Liver (tissue), 9 donors: ENCODE data around the gene LENEP. TPM values are rescaled to one million over a fixed set of nuclear protein-coding genes. Genes with fewer than 3 reads are reported as not detected.
A peak's percentile ranks its signal among the peaks of the same experiment; 100 is the strongest.

Experiments
- DNase-seq: peaks from one replicate; pipeline ENCODE4 v3.0.0-alpha.2; 2017; ENCODE audit warnings: low spot score
- H3K27ac ChIP-seq, 2 donors: one replicate each; pipeline ENCODE4 v1.7.0; 2013; ENCODE audit warnings: inconsistent platforms in 2 of 2, low read length in 2 of 2, control low read depth in 1 of 2, low read depth in 1 of 2, mild to moderate bottlenecking in 1 of 2
- H3K27me3 ChIP-seq, 4 donors: one replicate each; pipeline versions ENCODE4 v1.6.1 to v1.7.0; 2013; ENCODE audit warnings: low read length in 3 of 4, inconsistent platforms in 1 of 4, mild to moderate bottlenecking in 1 of 4, moderate library complexity in 1 of 4; ENCODE audit not compliant: control insufficient read depth in 4 of 4, insufficient read depth in 4 of 4
- H3K36me3 ChIP-seq, 4 donors: one replicate each; pipeline versions ENCODE4 v1.6.1 to v1.7.0; 2013; ENCODE audit warnings: low read length in 3 of 4, mild to moderate bottlenecking in 3 of 4, low read depth in 1 of 4, moderate library complexity in 1 of 4; ENCODE audit not compliant: control insufficient read depth in 4 of 4, insufficient read depth in 3 of 4
- H3K4me1 ChIP-seq, 4 donors: one replicate each; pipeline versions ENCODE4 v1.6.1 to v1.7.0; 2013; ENCODE audit warnings: low read length in 3 of 4, mild to moderate bottlenecking in 3 of 4, moderate library complexity in 1 of 4; ENCODE audit not compliant: control insufficient read depth in 4 of 4, insufficient read depth in 4 of 4
- H3K4me3 ChIP-seq, 3 donors: one replicate each; pipeline versions ENCODE4 v1.6.1 to v1.7.0; 2013; ENCODE audit warnings: low read length in 3 of 3, control low read depth in 1 of 3, low read depth in 1 of 3, mild to moderate bottlenecking in 1 of 3
- H3K9ac ChIP-seq, 2 donors: one replicate each; pipeline ENCODE4 v1.7.0; 2013; ENCODE audit warnings: low read length in 2 of 2, mild to moderate bottlenecking in 2 of 2, moderate library complexity in 2 of 2, control low read depth in 1 of 2, low read depth in 1 of 2
- H3K9me3 ChIP-seq, 4 donors: one replicate each; pipeline versions ENCODE4 v1.6.1 to v1.7.0; 2013; ENCODE audit warnings: low read length in 3 of 4; ENCODE audit not compliant: control insufficient read depth in 4 of 4
- ATF3 ChIP-seq: IDR thresholded peaks from 2 replicates; pipeline ENCODE4 v1.6.1; 2016; ENCODE audit warnings: antibody characterized with exemption
- CTCF ChIP-seq: fragments of 150-350 bp; IDR thresholded peaks from 2 replicates; pipeline ENCODE4 v1.5.1; 2017; ENCODE audit warnings: improper control_type of control experiment, low read depth, low read length; ENCODE audit not compliant: missing input control
- EGR1 ChIP-seq, 2 donors: IDR thresholded peaks; 2 replicates each; pipeline ENCODE4 v1.6.1; 2016 to 2018; ENCODE audit warnings: antibody characterized with exemption in 2 of 2, low read depth in 2 of 2
- FOXA1 ChIP-seq: IDR thresholded peaks from 2 replicates; pipeline ENCODE4 v1.6.1; 2016; ENCODE audit warnings: antibody characterized with exemption
- FOXA2 ChIP-seq: IDR thresholded peaks from 2 replicates; pipeline ENCODE4 v1.6.1; 2016; ENCODE audit warnings: antibody characterized with exemption
- GABPA ChIP-seq, 2 donors: IDR thresholded peaks in 1 of 2; conservative IDR thresholded peaks in 1 of 2; 2 replicates each; pipeline ENCODE4 v1.6.1; 2016; ENCODE audit warnings: antibody characterized with exemption in 2 of 2, mild to moderate bottlenecking in 1 of 2, moderate library complexity in 1 of 2
- HNF4A ChIP-seq, 2 donors: conservative IDR thresholded peaks; 2 replicates each; pipeline ENCODE4 v1.6.1; 2016; ENCODE audit warnings: antibody characterized with exemption in 2 of 2, mild to moderate bottlenecking in 2 of 2
- HNF4G ChIP-seq: IDR thresholded peaks from 2 replicates; pipeline ENCODE4 v1.6.1; 2016; ENCODE audit warnings: antibody characterized with exemption
- JUND ChIP-seq, 2 donors: IDR thresholded peaks; 2 replicates each; pipeline ENCODE4 v1.6.1; 2016; ENCODE audit warnings: antibody characterized with exemption in 2 of 2
- MAX ChIP-seq: IDR thresholded peaks from 2 replicates; pipeline ENCODE4 v1.6.1; 2016; ENCODE audit warnings: antibody characterized with exemption
- RAD21 ChIP-seq, 2 donors: IDR thresholded peaks; 2 replicates each; pipeline ENCODE4 v1.6.1; 2016; ENCODE audit warnings: antibody characterized with exemption in 2 of 2, mild to moderate bottlenecking in 2 of 2
- REST ChIP-seq: IDR thresholded peaks from 2 replicates; pipeline ENCODE4 v1.6.1; 2016; ENCODE audit warnings: antibody characterized with exemption, mild to moderate bottlenecking
- SP1 ChIP-seq: IDR thresholded peaks from 2 replicates; pipeline ENCODE4 v1.6.1; 2018; ENCODE audit warnings: antibody characterized with exemption, mild to moderate bottlenecking
- TAF1 ChIP-seq: conservative IDR thresholded peaks from 2 replicates; pipeline ENCODE4 v1.6.1; 2016; ENCODE audit warnings: antibody characterized with exemption, mild to moderate bottlenecking
- YY1 ChIP-seq: IDR thresholded peaks from 2 replicates; pipeline ENCODE4 v1.6.1; 2016; ENCODE audit warnings: antibody characterized with exemption, mild to moderate bottlenecking
- ZBTB33 ChIP-seq: IDR thresholded peaks from 2 replicates; pipeline ENCODE4 v1.6.1; 2016; ENCODE audit warnings: antibody characterized with exemption
- WGBS: extraction: QIAGEN DNeasy Blood & Tissue Kit; methylation state at CpG from one replicate; pipeline ENCODE4 v1.1.7; 2013; 5-methylcytosine and 5-hydroxymethylcytosine counted together
- polyA plus RNA-seq, 2 donors: library from polyadenylated mRNA; stranded (reverse) in 1 of 2; unstranded in 1 of 2; fragments of 200-250 nt in 1 of 2; fragments of >200 nt in 1 of 2; fragmentation: Nextera tagmentation in 1 of 2; extraction: Ambion mirVana in 1 of 2; gene quantifications; one replicate each; pipeline versions ENCODE4 v1.2.1 to v1.2.3, GENCODE V29; 2013 to 2015
- total RNA-seq, 2 donors: library from RNA; depleted of rRNA; stranded (reverse); fragments of >200 nt; gene quantifications; one replicate each; pipeline ENCODE4 v1.2.3, GENCODE V29; 2014
- donor health status: healthy.
- donor health status: healthy.
- donor health status: healthy.
- donor health status: healthy.
- donor health status: healthy.

The LENEP gene
- total and polyA plus RNA-seq, 4 donors = 0.42 TPM; not detected in 3

- H3K4me1 ChIP-seq = peaks cover 1 to 49% (median 28%) of the 10 kb centered on the region in 4 donors
- H3K4me3 ChIP-seq = peak within 1 kb of the TSS; percentile 78 to 86 (median 82)
- peaks cover 6 to 39% (median 21%) of the 10 kb centered on the region in 4 donors for H3K36me3 ChIP-seq
- WGBS = under 1% methylated on average over 93 of the region's 93 CpGs
- peak; percentile 39 to 60 for TF ChIP-seq RAD21 (IDR thresholded peaks at IDR 0.05)
- no peak for TF ChIP-seq FOXA1
- TF ChIP-seq YY1 = peak; percentile 60
- peak; percentile 5 for TF ChIP-seq CTCF
- no peak for TF ChIP-seq ZBTB33
- TF ChIP-seq GABPA (IDR thresholded peaks at IDR 0.05 in 1 of 2, conservative IDR thresholded peaks at IDR 0.05 in 1 of 2) = peak; percentile 75 to 91
- no peaks in the 10 kb centered on the region for H3K27me3 ChIP-seq
- peak; percentile 84 for DNase-seq
- H3K9me3 ChIP-seq = no peaks in the 10 kb centered on the region
- peak within 1 kb of the TSS; percentile 88 for H3K9ac ChIP-seq
- H3K27ac ChIP-seq = peak within 1 kb of the TSS; percentile 83 to 97
These were observed 31.9 kb upstream of the LENEP start, which contains the start of gene PYGO2 for GRCh38 chr1:154961207-154962155. Gene PYGO2, minus strand, starts transcription at chr1:154961782. Its CDS starts 206 bp downstream, at chr1:154961576.

- no peaks in the 10 kb centered on the region for H3K27me3 ChIP-seq
- peak overlapping the region; percentile 78 to 86 (median 82) for H3K4me3 ChIP-seq
- peak overlapping the region; percentile 65 to 88 for H3K9ac ChIP-seq
- H3K9me3 ChIP-seq = no peaks in the 10 kb centered on the region
- peak overlapping the region; percentile 83 to 97 for H3K27ac ChIP-seq
- 3% methylated on average over 25 of the region's 25 CpGs for WGBS
- peaks cover 0 to 42% (median 24%) of the 10 kb centered on the region in 4 donors for H3K4me1 ChIP-seq
- H3K36me3 ChIP-seq = peaks cover 6 to 47% (median 27%) of the 10 kb centered on the region in 4 donors
- no peak for DNase-seq
- TF ChIP-seq FOXA2 (no peak), ZBTB33 (no peak), ATF3 (no peak), EGR1 (IDR thresholded peaks at IDR 0.05; ENCODE audit: low read depth in 2 of 2) (no peak), GABPA (IDR thresholded peaks at IDR 0.05 in 1 of 2, conservative IDR thresholded peaks at IDR 0.05 in 1 of 2) (no peak), JUND (IDR thresholded peaks at IDR 0.05) (no peak), CTCF (no peak), MAX (no peak), YY1 (no peak), REST (no peak), FOXA1 (no peak), HNF4G (no peak), RAD21 (IDR thresholded peaks at IDR 0.05) (no peak), HNF4A (conservative IDR thresholded peaks at IDR 0.05) (no peak), SP1 (no peak), TAF1 (no peak)
These were observed 31.1 kb upstream of the LENEP start for GRCh38 chr1:154962156-154962749.
